T-cell (primary cell): ENCODE results near the gene ZNF462. TPM values are rescaled to one million over a fixed set of nuclear protein-coding genes. Genes with fewer than 3 reads are reported as not detected.

Experiments used
- ATAC-seq, 4 experiments: fragments of 200-7000 bp in 3 of 4; fragments of 150-1000 bp in 1 of 4; cut with Tn5 transposase; replicated peaks in 1 of 4; 1 replicate in 3 of 4; 2 replicates in 1 of 4; pipeline ENCODE4 v1.10.0; 2021; ENCODE audit warnings: moderate library complexity in 3 of 4, mild to moderate bottlenecking in 2 of 4, moderate number of reproducible peaks in 1 of 4
- CTCF ChIA-PET, 2 donors: fragments of 300-600 bp; sonication (Branson Sonifier 250); formaldehyde crosslinking; loops; one replicate each; lab custom pipeline; 2022; ENCODE audit warnings: antibody characterized with exemption in 2 of 2; lab: Charles Lee
- POLR2A ChIA-PET, 2 donors: fragments of 300-600 bp; sonication (Branson Sonifier 250); formaldehyde crosslinking; loops; one replicate each; lab custom pipeline; 2022; ENCODE audit warnings: antibody characterized with exemption in 2 of 2; lab: Charles Lee
- DNase-seq, 35 experiments: peaks; one replicate each; pipeline versions ENCODE4 v3.0.0 to v3.0.0-alpha.2; 2013 to 2023
- H3K27ac ChIP-seq: one replicate; pipeline ENCODE4 v1.5.1; 2013; ENCODE audit warnings: low read length
- H3K27me3 ChIP-seq, 2 experiments: replicated peaks in 1 of 2; 1 replicate in 1 of 2; 2 replicates in 1 of 2; pipeline versions ENCODE4 v1.6.1 to v1.7.0; 2013; ENCODE audit warnings: low read length in 1 of 2, mixed read lengths in 1 of 2; ENCODE audit not compliant: control insufficient read depth in 2 of 2, insufficient read depth in 2 of 2; ENCODE audit errors: extremely low read depth in 1 of 2
- H3K36me3 ChIP-seq, 2 donors: 1 replicate in 1 of 2; 2 replicates in 1 of 2; pipeline versions ENCODE4 v1.6.1 to v1.7.0; 2013; ENCODE audit warnings: low read length in 1 of 2; ENCODE audit not compliant: control insufficient read depth in 2 of 2, insufficient read depth in 1 of 2; ENCODE audit errors: extremely low read depth in 1 of 2
- H3K4me1 ChIP-seq, 2 experiments: 1 replicate in 1 of 2; 2 replicates in 1 of 2; pipeline versions ENCODE4 v1.6.1 to v1.7.0; 2013; ENCODE audit warnings: low read length in 2 of 2, mixed read lengths in 1 of 2; ENCODE audit not compliant: insufficient read depth in 2 of 2, control insufficient read depth in 1 of 2; ENCODE audit errors: extremely low read depth in 1 of 2
- H3K4me3 ChIP-seq, 2 donors: 1 replicate in 1 of 2; 2 replicates in 1 of 2; pipeline versions ENCODE4 v1.5.1 to v1.7.0; 2013; ENCODE audit warnings: mild to moderate bottlenecking in 2 of 2, low read length in 1 of 2, moderate library complexity in 1 of 2; ENCODE audit not compliant: control insufficient read depth in 1 of 2; ENCODE audit errors: extremely low read depth in 1 of 2
- H3K9me3 ChIP-seq: 2 replicates; pipeline ENCODE4 v1.7.0; 2013
- H3K27ac Mint-ChIP-seq, 2 donors: one replicate each; pipeline ENCODE4 v1.8.0; 2020 to 2021; ENCODE audit warnings: mild to moderate bottlenecking in 2 of 2, mixed read lengths in 2 of 2
- H3K27me3 Mint-ChIP-seq, 2 donors: one replicate each; pipeline ENCODE4 v1.8.0; 2021 to 2022; ENCODE audit warnings: mixed read lengths in 2 of 2
- H3K36me3 Mint-ChIP-seq: one replicate; pipeline ENCODE4 v1.8.0; 2021; ENCODE audit warnings: mixed read lengths
- H3K4me1 Mint-ChIP-seq, 3 donors: one replicate each; pipeline ENCODE4 v1.8.0; 2020 to 2022; ENCODE audit warnings: mixed read lengths in 3 of 3, mild to moderate bottlenecking in 1 of 3
- H3K4me3 Mint-ChIP-seq, 3 donors: one replicate each; pipeline ENCODE4 v1.8.0; 2020 to 2022; ENCODE audit warnings: mild to moderate bottlenecking in 3 of 3, mixed read lengths in 3 of 3, moderate library complexity in 3 of 3
- H3K9me3 Mint-ChIP-seq, 3 donors: one replicate each; pipeline ENCODE4 v1.8.0; 2020 to 2022; ENCODE audit warnings: mixed read lengths in 3 of 3
- WGBS: methylation state at CpG from one replicate; pipeline ENCODE4 v1.1.5; 2013; ENCODE audit warnings: missing lambda C conversion rate; ENCODE audit not compliant: insufficient coverage; 5-methylcytosine and 5-hydroxymethylcytosine counted together
- total RNA-seq, 35 experiments: library from RNA in 6 of 35; stranded (reverse) in 6 of 35; fragments of 120-200 nt in 1 of 35; gene quantifications; one replicate each; pipeline versions ENCODE4 v1.2.1 to v1.2.4 and lab custom pipeline; 2013 to 2026

The ZNF462 gene
- total RNA-seq, 5 donors from 2014 or later (not counting 1 experiment from before 2014, with no cell fraction given), result 1.1 to 5.3 (median 2.5) TPM

GRCh38 chr9:106829666-106830408 lies 33.1 kb upstream of the ZNF462 start:
- no peaks in the 10 kb centered on the region for H3K9me3 ChIP-seq
- Mint-ChIP-seq H3K9me3 (peaks cover 6 to 11% (median 8%) of the 10 kb centered on the region in 3 donors), H3K4me3 (no peak overlapping the region), H3K36me3 (no peaks in the 10 kb centered on the region), H3K27me3 (no peaks in the 10 kb centered on the region), H3K4me1 (no peaks in the 10 kb centered on the region), H3K27ac (no peak overlapping the region)
- no CpG with 5 or more reads among the region's 2 CpGs for WGBS
- DNase-seq (no peak), ATAC-seq (no peak)
- ChIA-PET POLR2A (interaction anchor here in 1 of 2 donors (0.6 kb wide), 1 partner anchor 23 kb away, joined by 3 read pairs; no protein-coding TSS in a partner anchor), CTCF (no interaction called here)
- no peak overlapping the region for H3K4me3 ChIP-seq
- no peak overlapping the region for H3K27ac ChIP-seq
- H3K27me3 ChIP-seq, result no peaks in the 10 kb centered on the region
- H3K4me1 ChIP-seq, result no peaks in the 10 kb centered on the region
- H3K36me3 ChIP-seq, result no peaks in the 10 kb centered on the region

- H3K4me3 Mint-ChIP-seq, result no peak overlapping the region
- DNase-seq (no peak), ATAC-seq (no peak)
- no peaks in the 10 kb centered on the region for H3K4me1 Mint-ChIP-seq
- Histone ChIP-seq H3K27me3 (no peaks in the 10 kb centered on the region), H3K4me1 (no peaks in the 10 kb centered on the region), H3K4me3 (no peak overlapping the region), H3K27ac (no peak overlapping the region), H3K9me3 (no peaks in the 10 kb centered on the region), H3K36me3 (no peaks in the 10 kb centered on the region)
- H3K27ac Mint-ChIP-seq, result no peak overlapping the region
- H3K27me3 Mint-ChIP-seq, result no peaks in the 10 kb centered on the region
- 80% methylated on average over 1 of the region's 4 CpGs for WGBS
- peaks cover 6 to 15% (median 11%) of the 10 kb centered on the region in 3 donors for H3K9me3 Mint-ChIP-seq
- H3K36me3 Mint-ChIP-seq, result no peaks in the 10 kb centered on the region
- ChIA-PET CTCF (no interaction called here), POLR2A (interaction anchor here in 1 of 2 donors (0.6 kb wide), 1 partner anchor 22 kb away, joined by 3 read pairs; no protein-coding TSS in a partner anchor)
These were observed 32.3 kb upstream of the ZNF462 start for GRCh38 chr9:106830527-106831150.

GRCh38 chr9:106834888-106835287 lies 28.1 kb upstream of the ZNF462 start:
- Histone ChIP-seq H3K27me3 (no peaks in the 10 kb centered on the region), H3K4me3 (no peak overlapping the region), H3K36me3 (no peaks in the 10 kb centered on the region), H3K4me1 (no peaks in the 10 kb centered on the region), H3K9me3 (no peaks in the 10 kb centered on the region), H3K27ac (no peak overlapping the region)
- no peaks in the 10 kb centered on the region for H3K4me1 Mint-ChIP-seq
- no peak overlapping the region for H3K4me3 Mint-ChIP-seq
- H3K27ac Mint-ChIP-seq, result no peak overlapping the region
- peaks cover 6 to 15% (median 11%) of the 10 kb centered on the region in 3 donors for H3K9me3 Mint-ChIP-seq
- H3K36me3 Mint-ChIP-seq, result no peaks in the 10 kb centered on the region
- ATAC-seq (no peak), DNase-seq (no peak)
- ChIA-PET POLR2A (no interaction called here), CTCF (no interaction called here)
- H3K27me3 Mint-ChIP-seq, result no peaks in the 10 kb centered on the region

GRCh38 chr9:106835840-106836239 lies 27.1 kb upstream of the ZNF462 start:
- no peaks in the 10 kb centered on the region for H3K4me1 Mint-ChIP-seq
- no peaks in the 10 kb centered on the region for H3K36me3 ChIP-seq
- ChIA-PET POLR2A (no interaction called here), CTCF (no interaction called here)
- H3K27ac Mint-ChIP-seq, result no peak overlapping the region
- DNase-seq, result no peak
- no peaks in the 10 kb centered on the region for H3K9me3 ChIP-seq
- peaks cover 6 to 15% (median 11%) of the 10 kb centered on the region in 3 donors for H3K9me3 Mint-ChIP-seq
- WGBS, result no CpG with 5 or more reads among the region's 2 CpGs
- H3K27ac ChIP-seq, result no peak overlapping the region
- H3K27me3 ChIP-seq, result no peaks in the 10 kb centered on the region
- no peaks in the 10 kb centered on the region for H3K27me3 Mint-ChIP-seq
- H3K4me3 ChIP-seq, result no peak overlapping the region
- no peak for ATAC-seq
- no peaks in the 10 kb centered on the region for H3K36me3 Mint-ChIP-seq
- H3K4me1 ChIP-seq, result no peaks in the 10 kb centered on the region
- no peak overlapping the region for H3K4me3 Mint-ChIP-seq

- no peak overlapping the region for H3K27ac Mint-ChIP-seq
- no peaks in the 10 kb centered on the region for H3K36me3 Mint-ChIP-seq
- Histone ChIP-seq H3K27me3 (no peaks in the 10 kb centered on the region), H3K9me3 (no peaks in the 10 kb centered on the region), H3K4me3 (no peak overlapping the region), H3K27ac (no peak overlapping the region), H3K4me1 (no peaks in the 10 kb centered on the region), H3K36me3 (no peaks in the 10 kb centered on the region)
- POLR2A ChIA-PET, result no interaction called here
- no peak overlapping the region for H3K4me3 Mint-ChIP-seq
- H3K27me3 Mint-ChIP-seq, result no peaks in the 10 kb centered on the region
- CTCF ChIA-PET, result no interaction called here
- DNase-seq, result no peak
- H3K9me3 Mint-ChIP-seq, result peaks cover 0 to 6% (median 4%) of the 10 kb centered on the region in 3 donors
- WGBS, result 67% methylated on average over 1 of the region's 1 CpG
- no peak for ATAC-seq
- H3K4me1 Mint-ChIP-seq, result no peaks in the 10 kb centered on the region
These were observed 19.6 kb upstream of the ZNF462 start for GRCh38 chr9:106843371-106843770.

- Histone ChIP-seq H3K27ac (no peak overlapping the region), H3K9me3 (no peaks in the 10 kb centered on the region), H3K4me1 (no peaks in the 10 kb centered on the region), H3K36me3 (no peaks in the 10 kb centered on the region), H3K4me3 (no peak overlapping the region), H3K27me3 (no peaks in the 10 kb centered on the region)
- Mint-ChIP-seq H3K27ac (no peak overlapping the region), H3K9me3 (peaks cover 0 to 6% (median 0%) of the 10 kb centered on the region in 3 donors), H3K27me3 (peaks cover 0 to 4% of the 10 kb centered on the region in 2 donors), H3K4me1 (no peaks in the 10 kb centered on the region), H3K4me3 (no peak overlapping the region), H3K36me3 (no peaks in the 10 kb centered on the region)
- ChIA-PET CTCF (no interaction called here), POLR2A (no interaction called here)
- DNase-seq (no peak), ATAC-seq (no peak)
- no CpG with 5 or more reads among the region's 1 CpG for WGBS
These were observed 16.7 kb upstream of the ZNF462 start for GRCh38 chr9:106846307-106846706.
